Activated T-cell treated with anti-CD3 and anti-CD28 coated beads, Interleukin-2, amount 50 U/mL, for 24 hours (primary cell): ENCODE measurements around the gene GNA15.

Experiments used
- DNase-seq: peaks from one replicate; pipeline ENCODE4 v3.0.0-alpha.2; 2020
- H3K27ac Mint-ChIP-seq: 2 replicates; pipeline ENCODE4 v1.8.0; 2020; ENCODE audit warnings: mild to moderate bottlenecking, mixed read lengths
- H3K27me3 Mint-ChIP-seq: 2 replicates; pipeline ENCODE4 v1.8.0; 2020; ENCODE audit warnings: mixed read lengths
- H3K36me3 Mint-ChIP-seq: 2 replicates; pipeline ENCODE4 v1.8.0; 2020; ENCODE audit warnings: low read depth, mixed read lengths
- H3K4me1 Mint-ChIP-seq: 2 replicates; pipeline ENCODE4 v1.8.0; 2020; ENCODE audit warnings: low read depth, mixed read lengths
- H3K4me3 Mint-ChIP-seq: 2 replicates; pipeline ENCODE4 v1.8.0; 2020; ENCODE audit warnings: mild to moderate bottlenecking, moderate library complexity, mixed read lengths
- H3K9me3 Mint-ChIP-seq: 2 replicates; pipeline ENCODE4 v1.8.0; 2020; ENCODE audit warnings: mixed read lengths

Gene GNA15

DNA sequence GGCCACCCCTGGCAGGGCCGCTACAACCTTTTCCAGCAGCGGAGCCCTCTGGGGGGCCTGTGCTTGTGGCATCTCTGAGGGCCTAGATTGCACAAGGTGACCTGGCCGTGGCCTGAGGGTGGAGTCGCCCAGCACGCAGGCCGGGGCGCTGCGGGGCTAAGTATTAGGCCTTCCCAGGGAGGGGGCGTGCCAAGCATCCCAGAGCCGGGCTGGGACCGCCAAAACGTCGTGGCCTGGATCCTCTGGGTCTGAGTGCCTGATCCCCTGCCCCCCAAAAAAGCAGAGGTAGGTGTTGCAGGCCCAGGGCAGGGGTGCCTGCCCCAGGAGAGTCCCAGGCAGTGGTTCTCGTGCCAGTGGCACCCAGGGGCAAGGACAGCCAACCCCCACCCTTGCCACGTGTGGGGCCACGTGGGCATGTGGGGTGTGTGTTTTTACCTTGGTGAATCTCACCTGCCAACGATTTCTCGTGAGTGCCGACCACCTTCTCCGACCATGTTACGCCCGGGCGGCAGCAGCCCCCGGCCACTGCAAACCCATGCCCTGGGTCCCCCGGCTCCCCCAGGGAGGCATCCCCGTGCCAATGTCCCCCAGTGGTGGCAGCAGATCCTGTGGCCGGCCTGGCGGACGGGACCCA, 12.6 kb upstream of the GNA15 start:
- H3K4me1 Mint-ChIP-seq, result no peaks in the 10 kb centered on the region
- no peaks in the 10 kb centered on the region for H3K9me3 Mint-ChIP-seq
- no peak overlapping the region for H3K4me3 Mint-ChIP-seq
- no peak overlapping the region for H3K27ac Mint-ChIP-seq
- H3K27me3 Mint-ChIP-seq, result peaks cover 5% of the 10 kb centered on the region
- DNase-seq, result no peak
- H3K36me3 Mint-ChIP-seq, result peaks cover 2% of the 10 kb centered on the region

DNA sequence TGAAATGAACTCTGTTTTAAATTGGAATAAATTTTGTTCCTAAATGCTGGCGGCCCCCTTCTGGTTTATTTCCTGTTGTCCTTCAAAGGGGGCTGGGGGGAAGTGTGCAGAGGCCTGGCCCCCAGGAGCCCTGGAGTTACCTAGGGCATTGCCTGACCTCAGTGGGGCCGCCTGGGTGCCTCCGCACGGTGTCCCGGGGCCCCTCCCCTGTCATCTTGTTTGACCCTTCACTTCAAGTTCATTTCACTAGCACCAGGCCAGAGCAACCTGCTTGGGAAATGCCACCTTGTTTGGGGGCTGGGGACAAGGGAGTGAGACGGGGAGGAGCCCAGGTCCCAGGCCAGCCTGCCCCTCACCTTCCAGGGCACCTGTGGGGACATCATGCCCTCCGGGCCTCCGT, 11.9 kb upstream of the GNA15 start:
- H3K9me3 Mint-ChIP-seq, result no peaks in the 10 kb centered on the region
- H3K27me3 Mint-ChIP-seq, result peaks cover 5% of the 10 kb centered on the region
- peaks cover 2% of the 10 kb centered on the region for H3K36me3 Mint-ChIP-seq
- DNase-seq, result no peak
- no peak overlapping the region for H3K27ac Mint-ChIP-seq
- H3K4me1 Mint-ChIP-seq, result no peaks in the 10 kb centered on the region
- H3K4me3 Mint-ChIP-seq, result no peak overlapping the region

DNA sequence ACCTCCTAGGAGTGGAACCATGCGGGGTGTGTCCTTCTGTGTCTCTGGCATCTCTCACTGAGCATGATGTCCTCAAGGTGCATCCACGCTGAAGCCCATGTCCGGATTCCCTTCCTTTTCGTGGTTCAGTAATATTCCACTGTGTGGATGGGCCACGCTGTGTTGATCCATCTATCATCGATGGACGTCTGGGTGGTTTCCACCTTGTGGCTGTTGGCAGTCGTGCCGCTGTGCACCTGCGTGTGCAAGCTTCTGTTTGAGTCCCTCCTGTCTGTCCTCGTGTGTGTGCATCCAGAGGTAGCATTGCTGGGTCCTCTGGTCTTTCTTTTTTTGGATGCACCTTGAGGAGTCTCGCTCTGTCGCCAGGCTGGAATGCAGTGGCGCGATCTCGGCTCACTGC, 11.2 kb upstream of the GNA15 start:
- no peaks in the 10 kb centered on the region for H3K9me3 Mint-ChIP-seq
- H3K27ac Mint-ChIP-seq, result no peak overlapping the region
- peaks cover 3% of the 10 kb centered on the region for H3K4me1 Mint-ChIP-seq
- H3K4me3 Mint-ChIP-seq, result no peak overlapping the region
- H3K27me3 Mint-ChIP-seq, result peaks cover 5% of the 10 kb centered on the region
- DNase-seq, result no peak
- H3K36me3 Mint-ChIP-seq, result peaks cover 2% of the 10 kb centered on the region

DNA sequence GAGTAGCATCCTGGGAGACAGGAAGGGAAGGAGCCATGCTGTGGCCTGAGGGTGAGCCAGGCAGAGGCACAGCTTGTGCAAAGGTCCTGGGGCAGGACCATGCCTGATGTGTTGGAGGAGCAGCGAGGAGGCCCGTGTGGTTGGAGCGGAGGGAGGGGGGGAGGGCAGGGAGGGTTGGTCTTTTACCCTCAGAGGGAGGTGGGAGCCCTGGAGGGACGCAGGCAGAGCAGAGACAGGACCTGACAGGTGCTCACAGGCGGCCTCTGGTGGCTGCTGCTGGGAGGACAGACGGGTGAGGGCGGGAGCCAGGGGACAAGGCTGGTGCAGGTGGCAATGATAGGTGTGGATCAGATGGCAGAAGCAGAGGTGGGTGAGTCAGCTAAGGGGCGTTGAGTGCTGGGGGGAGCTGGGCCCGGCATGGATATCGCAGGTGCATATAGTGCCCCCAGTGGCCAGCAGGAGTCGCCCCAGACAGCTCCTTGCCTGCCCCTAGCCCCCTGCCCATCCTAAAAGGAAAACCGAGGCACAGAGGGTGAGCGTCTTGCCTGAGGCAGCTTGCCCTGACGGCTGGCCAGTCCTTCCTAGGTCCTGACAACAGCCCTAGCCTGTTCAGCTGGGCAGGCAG, 9.8 kb upstream of the GNA15 start:
- Mint-ChIP-seq H3K4me3 (no peak overlapping the region), H3K27ac (no peak overlapping the region), H3K27me3 (peaks cover 5% of the 10 kb centered on the region), H3K9me3 (no peaks in the 10 kb centered on the region), H3K4me1 (peaks cover 3% of the 10 kb centered on the region), H3K36me3 (no peaks in the 10 kb centered on the region)
- DNase-seq, result peak; percentile 86

DNA sequence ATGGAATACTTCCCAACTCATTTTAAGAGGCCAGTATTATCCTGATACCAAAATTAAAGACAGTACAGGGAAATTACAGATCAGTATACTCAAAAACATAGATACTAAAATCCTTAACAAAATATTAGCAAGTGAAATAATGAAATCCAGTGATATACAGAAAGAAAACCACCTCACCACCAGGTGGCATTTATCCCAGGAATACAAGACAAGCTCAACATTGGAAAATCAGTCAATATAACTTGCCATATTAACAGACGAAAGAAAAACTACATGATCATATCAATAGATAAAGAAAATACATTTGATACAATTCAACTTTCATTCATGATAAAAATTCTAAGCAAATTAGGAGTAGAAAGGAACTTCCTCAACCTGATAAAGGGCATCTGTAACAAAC, 6.7 kb upstream of the GNA15 start:
- H3K9me3 Mint-ChIP-seq, result peaks cover 2% of the 10 kb centered on the region
- H3K4me3 Mint-ChIP-seq, result no peak overlapping the region
- DNase-seq, result no peak
- no peak overlapping the region for H3K27ac Mint-ChIP-seq
- peaks cover 5% of the 10 kb centered on the region for H3K27me3 Mint-ChIP-seq
- H3K36me3 Mint-ChIP-seq, result no peaks in the 10 kb centered on the region
- peaks cover 23% of the 10 kb centered on the region for H3K4me1 Mint-ChIP-seq

DNA sequence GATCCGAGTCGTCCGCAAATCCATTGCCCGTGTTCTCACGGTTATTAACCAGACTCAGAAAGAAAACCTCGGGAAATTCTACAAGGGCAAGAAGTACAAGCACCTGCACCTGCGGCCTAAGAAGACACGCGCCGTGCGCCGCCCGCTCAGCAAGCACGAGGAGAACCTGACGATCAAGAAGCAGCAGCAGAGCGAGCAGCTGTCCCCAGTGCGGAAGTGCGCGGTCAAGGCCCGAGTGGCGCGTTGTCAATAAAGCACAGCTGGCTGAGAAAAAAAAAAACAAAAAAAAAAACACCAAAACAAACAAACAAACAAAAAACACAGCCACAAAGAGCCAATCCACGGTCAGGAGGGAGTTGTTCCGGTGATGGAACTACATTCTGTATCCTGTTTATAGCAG, 4.7 kb upstream of the GNA15 start:
- DNase-seq, result no peak
- Mint-ChIP-seq H3K9me3 (peaks cover 2% of the 10 kb centered on the region), H3K27me3 (peaks cover 4% of the 10 kb centered on the region), H3K36me3 (no peaks in the 10 kb centered on the region), H3K4me3 (no peak overlapping the region), H3K27ac (no peak overlapping the region), H3K4me1 (peaks cover 28% of the 10 kb centered on the region)

DNA sequence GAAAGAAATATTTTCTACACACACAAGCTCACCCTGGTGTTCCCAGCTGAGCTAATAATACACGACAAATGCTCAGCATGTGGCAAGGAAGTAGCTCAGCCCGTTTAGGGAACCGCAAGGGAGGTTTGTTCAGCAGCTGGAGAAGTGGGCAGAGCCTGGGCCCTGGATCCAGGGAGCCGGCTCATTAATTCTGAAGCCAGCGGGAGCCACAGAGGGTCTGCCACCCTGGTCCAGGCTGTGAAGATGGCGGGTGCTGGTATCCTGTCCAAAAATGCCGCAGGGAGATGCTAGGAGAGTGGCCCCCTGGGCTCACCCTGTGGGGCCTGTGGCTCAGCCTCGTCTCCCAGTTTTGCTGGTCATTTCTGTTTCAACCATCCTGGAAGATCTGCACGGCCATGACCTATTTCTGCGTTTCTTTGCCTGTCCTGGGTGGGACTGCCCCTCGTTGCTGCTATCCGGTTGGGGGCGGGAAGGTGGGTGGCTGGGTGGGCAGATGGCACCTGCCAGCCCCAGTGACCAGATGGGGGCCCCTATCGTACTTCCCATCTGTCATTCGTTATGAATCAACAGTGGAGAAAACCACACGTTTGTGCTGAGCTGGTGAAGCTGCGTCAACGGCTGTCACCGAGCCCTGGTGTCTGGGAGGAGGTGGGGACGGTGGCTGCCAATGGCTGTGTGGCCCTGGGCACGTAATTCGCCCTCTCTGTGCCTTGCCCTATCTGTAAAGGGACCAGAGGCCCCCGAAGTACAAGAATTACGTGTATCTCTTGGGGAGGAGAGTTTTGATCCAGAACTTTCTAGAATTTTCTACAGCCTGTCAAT, 2.7 kb upstream of the GNA15 start:
- DNase-seq, result peak; percentile 81
- H3K27ac Mint-ChIP-seq, result peak overlapping the region; percentile 90
- peak overlapping the region; percentile 53 for H3K4me3 Mint-ChIP-seq
- peaks cover 14% of the 10 kb centered on the region for H3K27me3 Mint-ChIP-seq
- H3K4me1 Mint-ChIP-seq, result peaks cover 36% of the 10 kb centered on the region
- no peaks in the 10 kb centered on the region for H3K36me3 Mint-ChIP-seq
- H3K9me3 Mint-ChIP-seq, result peaks cover 2% of the 10 kb centered on the region

DNA sequence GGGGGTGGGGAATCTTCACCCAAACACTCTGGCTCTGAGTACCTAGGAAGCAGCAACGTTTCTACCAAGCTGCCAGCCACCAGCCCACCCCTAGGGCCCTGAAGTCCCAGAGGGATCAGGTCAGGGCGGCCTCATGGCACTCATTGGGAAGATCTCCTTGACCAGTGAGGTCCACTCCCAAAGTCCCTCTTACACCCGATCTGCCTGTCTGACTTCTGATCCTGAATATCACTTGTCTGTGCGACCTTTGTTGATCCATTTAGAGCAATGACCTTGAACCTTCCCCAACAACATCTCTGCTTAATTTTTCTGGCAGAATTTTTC, 2.1 kb upstream of the GNA15 start:
- H3K4me3 Mint-ChIP-seq, result peak overlapping the region; percentile 53
- H3K9me3 Mint-ChIP-seq, result peaks cover 2% of the 10 kb centered on the region
- H3K36me3 Mint-ChIP-seq, result no peaks in the 10 kb centered on the region
- H3K4me1 Mint-ChIP-seq, result peaks cover 36% of the 10 kb centered on the region
- H3K27me3 Mint-ChIP-seq, result peaks cover 14% of the 10 kb centered on the region
- no peak for DNase-seq
- H3K27ac Mint-ChIP-seq, result peak overlapping the region; percentile 90

DNA sequence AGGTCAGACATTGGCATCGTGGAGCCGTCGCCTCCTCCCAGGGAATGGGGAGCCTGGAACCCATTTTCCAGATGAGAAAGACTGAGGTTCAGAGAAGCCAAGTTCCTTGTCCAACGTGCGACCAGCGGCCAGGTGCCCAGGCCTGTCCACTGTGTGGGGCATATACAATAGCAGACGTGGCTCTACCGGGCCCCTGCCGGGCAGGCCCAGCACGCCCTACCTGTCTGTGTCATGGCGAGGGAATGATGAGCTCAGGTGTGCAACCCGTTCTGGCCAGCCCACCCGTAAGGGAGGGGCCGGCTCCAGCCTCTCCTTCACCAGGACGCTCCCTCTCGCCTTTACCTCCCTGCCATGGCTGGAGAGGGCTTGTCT, 837 bp downstream of the GNA15 start:
- Mint-ChIP-seq H3K27me3 (peaks cover 14% of the 10 kb centered on the region), H3K4me1 (peaks cover 45% of the 10 kb centered on the region), H3K36me3 (no peaks in the 10 kb centered on the region), H3K27ac (peak overlapping the region; percentile 55), H3K4me3 (peak overlapping the region; percentile 71), H3K9me3 (peaks cover 2% of the 10 kb centered on the region)
- no peak for DNase-seq

DNA sequence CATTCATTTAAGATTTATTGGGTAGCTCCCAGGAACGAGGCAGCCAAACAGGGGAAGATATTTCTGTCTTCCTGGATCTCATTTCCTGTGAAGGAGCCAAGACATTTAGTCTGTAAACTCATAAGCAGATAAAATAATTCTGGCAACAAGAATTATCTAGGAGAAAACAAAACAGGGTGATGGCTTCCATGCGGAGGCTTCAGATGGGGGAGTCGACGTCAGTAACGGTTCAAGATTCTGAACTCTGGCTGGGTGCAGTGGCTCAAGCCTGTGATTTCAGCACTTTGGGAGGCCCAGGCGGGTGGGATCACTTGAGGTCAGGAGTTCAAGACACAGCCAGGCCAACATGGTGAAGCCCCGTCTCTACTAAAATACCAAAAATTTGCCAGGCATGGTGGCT, 1.3 kb downstream of the GNA15 start:
- Mint-ChIP-seq H3K36me3 (no peaks in the 10 kb centered on the region), H3K27me3 (peaks cover 14% of the 10 kb centered on the region), H3K9me3 (peaks cover 2% of the 10 kb centered on the region), H3K4me1 (peaks cover 49% of the 10 kb centered on the region), H3K27ac (peak overlapping the region; percentile 55), H3K4me3 (peak overlapping the region; percentile 71)
- no peak for DNase-seq

DNA sequence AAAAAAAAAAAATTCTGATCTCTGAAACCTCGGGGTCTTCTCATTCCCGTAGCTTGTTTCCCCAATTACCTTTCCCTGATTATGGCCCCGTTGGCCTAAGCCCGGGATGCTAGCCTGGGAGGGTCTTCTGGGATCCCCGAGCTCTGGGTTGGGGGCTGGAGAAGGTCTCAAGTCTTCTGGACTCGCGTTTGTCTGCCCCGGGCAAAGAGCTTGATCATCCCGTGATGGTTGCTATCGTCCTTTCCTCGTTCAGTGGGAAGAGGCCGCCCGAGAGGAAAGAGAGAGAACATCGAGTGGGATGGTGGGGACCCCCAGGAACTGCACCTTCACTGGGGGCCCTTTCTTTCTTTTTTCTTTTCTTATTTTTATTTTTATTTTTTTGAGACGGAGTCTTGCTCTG, 2.4 kb downstream of the GNA15 start:
- no peak for DNase-seq
- Mint-ChIP-seq H3K36me3 (no peaks in the 10 kb centered on the region), H3K9me3 (peaks cover 2% of the 10 kb centered on the region), H3K4me1 (peaks cover 49% of the 10 kb centered on the region), H3K4me3 (no peak overlapping the region), H3K27ac (no peak overlapping the region), H3K27me3 (peaks cover 14% of the 10 kb centered on the region)

DNA sequence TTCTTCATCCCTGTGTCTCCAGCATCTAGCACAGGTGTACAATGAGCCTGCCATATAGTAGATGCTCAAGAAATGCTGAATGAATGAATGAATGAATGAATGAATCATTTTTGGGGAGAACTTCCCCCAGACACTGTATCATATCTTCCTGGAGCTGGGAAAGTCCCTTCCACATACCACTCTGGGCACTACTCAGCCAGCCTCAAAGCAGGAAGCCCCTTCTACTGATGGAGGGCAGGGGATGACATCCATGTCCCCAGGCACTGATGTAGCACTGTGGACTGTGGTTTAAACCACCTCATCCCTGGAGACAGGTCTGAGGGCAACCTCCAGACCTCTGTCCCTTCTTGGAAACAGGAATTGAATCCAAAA, 4.8 kb downstream of the GNA15 start:
- H3K4me3 Mint-ChIP-seq, result no peak overlapping the region
- DNase-seq, result no peak
- H3K4me1 Mint-ChIP-seq, result peaks cover 37% of the 10 kb centered on the region
- no peaks in the 10 kb centered on the region for H3K9me3 Mint-ChIP-seq
- peak overlapping the region; percentile 50 for H3K27ac Mint-ChIP-seq
- peaks cover 10% of the 10 kb centered on the region for H3K27me3 Mint-ChIP-seq
- H3K36me3 Mint-ChIP-seq, result no peaks in the 10 kb centered on the region

DNA sequence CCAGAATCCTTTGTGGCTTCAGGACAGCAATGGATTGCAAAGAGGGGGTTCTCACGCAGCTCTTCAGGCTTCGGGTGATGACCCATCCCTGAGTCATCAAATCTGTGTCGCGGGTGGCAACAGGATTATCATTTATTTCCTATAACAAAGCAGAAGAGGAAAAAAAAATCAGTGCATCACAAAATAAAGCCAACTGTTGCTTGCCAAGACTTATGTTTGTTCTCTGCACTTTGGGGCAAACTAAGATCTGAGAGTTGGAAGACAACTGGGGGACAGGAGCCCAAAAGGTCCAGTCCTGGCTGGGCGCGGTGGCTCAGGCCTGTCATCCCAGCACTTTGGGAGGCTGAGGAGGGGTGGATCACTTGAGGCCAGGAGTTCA, 6.4 kb downstream of the GNA15 start:
- DNase-seq, result no peak
- H3K36me3 Mint-ChIP-seq, result no peaks in the 10 kb centered on the region
- peaks cover under 1% of the 10 kb centered on the region for H3K27me3 Mint-ChIP-seq
- peaks cover 32% of the 10 kb centered on the region for H3K4me1 Mint-ChIP-seq
- peak overlapping the region; percentile 31 for H3K4me3 Mint-ChIP-seq
- no peaks in the 10 kb centered on the region for H3K9me3 Mint-ChIP-seq
- peak overlapping the region; percentile 86 for H3K27ac Mint-ChIP-seq

DNA sequence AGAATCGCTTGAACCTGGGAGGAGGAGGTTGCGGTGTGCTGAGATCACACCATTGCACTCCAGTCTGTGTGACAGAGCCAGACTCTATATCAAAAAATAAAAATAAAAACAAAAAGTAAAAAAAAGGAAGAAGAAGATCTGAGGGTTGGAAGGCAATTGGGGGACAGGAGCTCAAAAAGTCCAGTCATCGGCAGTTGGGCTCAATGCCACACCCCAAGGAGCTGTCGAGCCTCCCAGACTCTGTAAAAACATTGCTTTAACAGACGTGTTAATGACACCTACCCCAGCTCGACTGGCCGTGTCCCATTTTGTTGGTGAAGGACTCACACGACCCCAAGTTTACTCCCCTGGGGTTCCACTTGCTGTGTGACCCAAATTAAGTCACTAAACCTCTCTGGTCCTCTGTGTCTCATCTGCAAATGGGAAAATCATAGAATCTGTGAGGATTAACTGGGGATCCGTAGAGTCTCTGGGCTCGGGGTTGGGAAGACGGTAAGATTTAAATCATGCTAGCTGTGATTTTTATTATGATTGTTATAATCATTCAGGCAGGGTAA, 7.0 kb downstream of the GNA15 start:
- Mint-ChIP-seq H3K27ac (peak overlapping the region; percentile 86), H3K4me3 (no peak overlapping the region), H3K4me1 (peaks cover 32% of the 10 kb centered on the region), H3K36me3 (no peaks in the 10 kb centered on the region), H3K9me3 (no peaks in the 10 kb centered on the region), H3K27me3 (no peaks in the 10 kb centered on the region)
- DNase-seq, result no peak
